Measurements from ENCODE around the gene TMEM178A.

The TMEM178A gene

GRCh38 chr2:39762448-39762847 is 96.7 kb downstream of the TMEM178A start:
- DNase-seq = no peak
